Measurements from ENCODE around the gene NOVA2.

- no peak for TF ChIP-seq POLR2A (IDR thresholded peaks at IDR 0.05; ENCODE audit: control extremely low read depth in 1 of 2, low read depth in 2 of 2, low read length in 2 of 2)
- no peak for TF ChIP-seq EZH2 (IDR thresholded peaks at IDR 0.05; ENCODE audit: low read depth, low read length, severe bottlenecking)
- TF ChIP-seq CTCF (IDR thresholded peaks at IDR 0.05; ENCODE audit: control extremely low read depth in 1 of 3, insufficient read depth in 1 of 3, low read depth in 1 of 3, low read length in 3 of 3), result no peak
- TF ChIP-seq PHF8 (conservative IDR thresholded peaks at IDR 0.05; ENCODE audit: low read depth, low read length), result no peak
- no peak for TF ChIP-seq CHD7 (IDR thresholded peaks at IDR 0.05; ENCODE audit: insufficient replicate concordance, low read length)
These were observed 44.4 kb upstream of the NOVA2 start for GRCh38 chr19:46017874-46018675.
